Glomerular endothelial cell (primary cell): ENCODE results near the gene ZFHX2. TPM values are rescaled to one million over a fixed set of nuclear protein-coding genes. Genes with fewer than 3 reads are reported as not detected.

ENCODE experiments used
- DNase-seq: peaks from one replicate; pipeline ENCODE4 v3.0.0-alpha.2; 2011; ENCODE audit warnings: low read depth, low spot score; ENCODE audit errors: extremely low read depth
- total RNA-seq: library from RNA; depleted of rRNA; stranded (reverse); fragments of >200 nt; gene quantifications from 2 replicates; pipeline ENCODE4 v1.2.3, GENCODE V29; 2015

ZFHX2 gene
- total RNA-seq, 1 donor from 2014 or later = 0.93 TPM

DNA sequence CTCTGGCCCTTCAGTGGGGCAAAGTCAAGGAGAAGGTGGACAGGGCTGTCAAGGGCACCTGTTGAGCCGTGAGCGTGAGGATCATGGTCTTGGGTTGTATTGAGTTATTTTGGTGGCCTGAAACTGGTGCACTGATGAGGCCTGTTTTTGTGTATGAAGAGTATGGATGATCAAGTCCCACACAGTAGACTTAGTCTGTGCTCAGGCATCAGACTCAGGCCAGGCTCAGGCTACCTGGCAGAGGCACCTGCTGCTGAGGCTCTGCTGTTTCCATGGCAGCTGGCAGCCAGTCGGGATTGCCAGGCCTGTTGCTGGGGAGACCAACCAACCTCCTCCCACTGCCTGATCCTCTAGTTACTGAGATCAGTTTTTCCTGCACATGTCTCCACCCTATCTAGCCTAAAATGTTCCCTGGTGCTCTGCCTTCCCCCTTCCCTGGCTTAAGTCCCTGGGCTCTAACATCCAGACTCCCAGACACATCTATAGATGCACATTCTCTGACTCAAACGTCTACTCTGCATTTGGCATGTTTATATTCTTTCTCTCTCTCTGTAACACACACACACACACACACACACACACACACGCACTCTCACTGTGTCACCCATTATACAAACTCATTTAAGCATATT, 21.9 kb upstream of the ZFHX2 start:
- DNase-seq = no peak

DNA sequence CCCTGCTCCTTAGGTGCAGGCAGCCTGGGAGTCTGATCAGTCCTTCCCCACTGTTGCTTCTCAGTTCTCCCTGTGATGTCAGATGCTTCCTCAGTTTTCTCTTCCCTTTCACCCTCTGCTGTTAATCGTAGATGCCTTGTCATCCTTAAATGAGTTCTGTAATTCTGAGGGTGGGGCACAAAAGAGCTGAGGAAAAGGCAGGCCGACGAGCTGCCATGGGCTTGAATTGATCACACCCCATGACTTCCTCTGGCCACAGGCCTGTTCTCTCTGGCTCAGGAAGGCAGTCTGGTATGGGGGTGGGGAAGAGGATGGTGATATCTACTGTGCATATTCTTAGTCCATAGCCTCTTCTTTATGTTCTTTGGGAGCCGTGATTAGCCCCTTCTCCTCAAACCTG, 21.3 kb upstream of the ZFHX2 start:
- no peak for DNase-seq

DNA sequence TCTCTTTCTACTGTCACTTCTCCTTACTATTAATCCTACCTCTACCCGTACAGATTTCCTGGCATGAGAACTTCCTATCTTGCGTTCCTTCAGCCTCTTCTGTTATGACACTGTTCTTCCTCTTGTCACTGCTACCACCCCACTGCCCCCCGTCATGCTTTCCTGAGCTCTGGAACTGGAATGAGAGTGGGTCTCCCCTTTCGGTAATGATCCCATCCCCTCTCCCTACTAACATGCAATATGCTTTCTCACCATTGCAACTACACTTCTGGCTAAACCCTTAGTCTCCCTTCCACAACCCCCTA, 20.9 kb upstream of the ZFHX2 start:
- no peak for DNase-seq

DNA sequence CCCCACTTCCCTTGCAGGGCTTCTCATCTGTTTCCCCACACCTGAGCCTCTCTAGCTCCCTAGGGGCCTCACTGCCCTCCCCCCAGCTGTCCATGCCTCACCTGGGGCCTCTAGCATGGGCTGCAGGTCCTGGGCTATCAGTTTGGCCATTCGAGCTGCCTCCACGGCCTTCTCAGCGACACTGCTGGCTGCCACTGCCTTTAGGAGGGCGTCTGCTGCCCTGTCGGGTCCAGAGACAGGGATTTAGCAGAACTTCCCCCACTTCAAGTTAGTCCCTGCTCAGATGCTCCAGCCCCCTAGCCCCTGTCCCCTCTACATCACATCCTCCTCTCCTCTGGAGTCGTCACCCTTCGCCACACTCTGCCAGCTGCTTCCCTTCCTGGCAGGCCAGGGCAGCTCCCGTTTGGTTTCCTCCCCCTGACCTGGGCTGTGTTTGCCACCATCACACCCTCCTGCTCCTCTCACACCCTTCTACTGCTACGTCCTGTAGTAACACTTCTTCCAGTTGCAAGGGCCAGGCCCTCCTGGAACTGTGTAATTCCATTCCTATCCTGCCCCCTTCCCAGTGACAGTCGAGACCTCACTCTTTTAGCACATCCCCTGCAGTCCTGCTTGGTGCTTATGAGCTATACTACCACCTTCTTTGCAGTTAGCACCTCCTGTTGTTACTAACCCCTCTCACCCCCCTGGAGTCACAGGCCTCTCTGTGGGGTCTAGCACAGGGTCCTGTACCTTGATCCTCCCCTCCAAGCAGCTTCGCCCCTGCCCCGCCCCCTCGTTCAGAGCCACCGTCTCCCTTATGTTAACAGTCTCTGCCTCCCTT, 20.3 kb upstream of the ZFHX2 start:
- DNase-seq = no peak

DNA sequence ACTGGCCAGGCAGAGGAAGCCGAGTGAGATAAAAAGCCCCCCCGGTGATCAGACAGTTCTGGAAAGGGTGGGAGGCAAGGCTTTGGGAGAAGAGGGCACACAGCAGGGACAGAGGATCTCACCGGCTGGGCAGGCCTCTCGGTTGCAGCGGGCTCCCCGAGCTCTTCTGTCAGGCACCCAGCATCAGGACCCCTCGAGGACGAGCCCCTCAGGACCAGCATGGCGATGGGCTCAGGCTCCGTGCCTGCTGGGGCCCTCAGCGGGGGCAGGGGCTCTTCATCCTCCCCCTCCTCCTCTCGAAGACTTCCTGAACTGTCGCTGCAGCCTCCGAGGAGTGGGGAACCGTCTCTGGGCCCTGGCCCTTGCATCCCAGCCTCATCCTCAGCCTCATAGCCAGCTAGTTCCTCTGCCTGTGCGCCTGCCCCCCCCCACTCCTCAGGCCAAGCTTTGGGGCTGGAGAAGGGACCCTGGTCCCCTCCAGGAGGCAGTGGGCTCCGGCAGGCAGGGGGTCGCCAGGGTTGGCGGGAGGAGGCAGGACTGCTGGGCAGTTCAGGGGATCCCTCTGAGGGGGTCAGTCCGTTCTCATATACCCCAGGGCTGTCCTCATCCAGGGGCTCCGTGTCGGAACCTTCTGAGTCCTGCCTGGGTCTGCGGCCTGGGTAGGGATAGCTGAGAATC, 19.4 kb upstream of the ZFHX2 start:
- DNase-seq = no peak

DNA sequence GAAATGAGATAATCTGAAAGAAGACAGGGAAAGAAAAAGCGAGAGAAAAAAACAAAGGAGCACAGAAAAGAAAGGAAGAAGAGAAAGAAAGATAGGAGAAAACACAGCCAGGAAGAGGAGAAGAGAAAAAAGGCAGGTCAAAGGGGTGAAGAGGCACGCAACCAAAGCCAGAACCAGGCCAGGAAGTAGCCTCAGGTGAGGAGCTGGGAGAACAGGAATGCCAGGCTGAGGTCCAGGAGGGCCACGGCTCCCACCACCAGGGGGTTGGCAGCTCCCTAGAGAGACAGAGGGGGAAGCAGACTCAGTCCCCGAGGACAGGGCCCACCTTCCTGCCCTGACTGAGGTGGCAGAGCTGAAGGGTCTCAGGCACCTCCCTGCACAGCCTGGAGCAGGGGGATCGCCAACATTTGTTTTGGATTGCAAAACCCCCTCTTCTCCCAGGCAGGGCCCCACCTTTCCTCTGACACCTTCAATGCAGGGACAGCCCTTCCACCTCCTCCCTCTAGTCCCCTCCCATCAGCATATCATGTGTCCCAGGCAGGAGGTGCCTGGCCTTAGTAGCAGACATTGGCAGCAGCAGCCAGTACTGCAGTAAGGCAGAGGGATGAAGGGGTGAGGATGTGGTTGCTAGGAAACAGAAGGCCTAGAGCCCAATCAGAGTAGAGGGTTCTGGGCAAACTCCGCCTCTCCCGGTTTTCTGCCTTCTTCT, 18.0 kb upstream of the ZFHX2 start:
- no peak for DNase-seq

DNA sequence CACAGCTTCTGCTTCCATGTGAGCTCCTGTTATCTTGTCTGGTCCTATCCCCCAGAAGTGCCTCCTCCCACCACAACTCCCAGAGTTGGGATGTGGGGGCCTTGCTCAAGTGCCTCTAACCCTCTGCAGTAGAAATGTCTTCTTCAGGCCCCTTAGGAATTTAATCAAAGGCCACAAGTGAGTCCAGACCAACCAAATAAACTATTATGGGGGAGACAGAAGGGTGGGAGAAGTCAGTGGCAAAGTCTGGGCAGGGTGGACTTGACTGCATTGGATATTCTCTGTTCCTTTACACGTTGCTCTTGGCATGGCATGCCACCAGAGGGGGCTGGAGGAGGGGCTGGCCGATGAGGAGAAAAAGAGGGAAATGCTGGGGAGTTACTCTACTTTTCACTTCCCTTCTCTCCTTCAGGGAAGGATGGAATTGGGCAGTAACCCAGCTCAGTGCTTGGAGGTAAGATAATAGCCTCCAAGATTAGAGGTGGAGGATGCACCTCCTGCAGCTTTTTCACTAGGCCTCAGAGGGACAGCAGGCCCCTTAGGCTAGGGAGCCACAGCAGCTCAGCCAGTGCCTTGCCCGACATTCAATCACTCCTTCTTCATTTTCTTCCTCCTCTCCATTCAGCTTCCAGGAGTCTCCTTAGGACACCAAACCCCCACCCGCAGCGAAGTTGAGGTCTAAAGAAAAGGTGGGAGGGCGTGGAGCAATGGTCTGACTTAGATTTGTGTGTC, 17.2 kb upstream of the ZFHX2 start:
- DNase-seq = no peak

DNA sequence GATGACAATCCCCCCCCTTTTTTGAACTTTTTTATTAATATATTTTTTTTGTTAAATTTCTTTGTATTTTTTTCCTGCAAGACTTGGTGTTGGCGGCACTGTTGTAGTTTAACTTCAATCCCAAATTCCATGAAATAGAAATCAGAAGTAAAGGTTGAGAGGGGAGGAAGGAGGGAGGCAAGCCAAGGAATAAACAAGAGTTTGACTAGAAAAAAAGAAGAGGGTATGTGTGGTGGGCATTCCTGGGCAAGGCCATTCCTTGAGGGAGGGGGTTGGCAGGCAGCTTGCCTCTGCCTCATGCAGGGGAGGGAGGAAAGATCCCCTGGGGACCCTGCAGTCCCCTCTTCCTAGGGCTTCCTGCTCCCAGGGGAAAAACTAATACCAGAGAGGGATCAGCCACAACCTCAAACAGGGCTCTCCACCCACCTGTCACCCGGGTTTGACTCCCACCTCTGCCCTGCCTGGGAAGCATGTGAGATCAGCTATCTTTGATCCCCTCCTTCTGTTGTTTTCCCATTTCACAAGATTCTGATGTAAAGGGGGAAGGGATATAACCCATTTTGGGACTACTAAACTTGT, 16.5 kb upstream of the ZFHX2 start:
- DNase-seq = no peak

DNA sequence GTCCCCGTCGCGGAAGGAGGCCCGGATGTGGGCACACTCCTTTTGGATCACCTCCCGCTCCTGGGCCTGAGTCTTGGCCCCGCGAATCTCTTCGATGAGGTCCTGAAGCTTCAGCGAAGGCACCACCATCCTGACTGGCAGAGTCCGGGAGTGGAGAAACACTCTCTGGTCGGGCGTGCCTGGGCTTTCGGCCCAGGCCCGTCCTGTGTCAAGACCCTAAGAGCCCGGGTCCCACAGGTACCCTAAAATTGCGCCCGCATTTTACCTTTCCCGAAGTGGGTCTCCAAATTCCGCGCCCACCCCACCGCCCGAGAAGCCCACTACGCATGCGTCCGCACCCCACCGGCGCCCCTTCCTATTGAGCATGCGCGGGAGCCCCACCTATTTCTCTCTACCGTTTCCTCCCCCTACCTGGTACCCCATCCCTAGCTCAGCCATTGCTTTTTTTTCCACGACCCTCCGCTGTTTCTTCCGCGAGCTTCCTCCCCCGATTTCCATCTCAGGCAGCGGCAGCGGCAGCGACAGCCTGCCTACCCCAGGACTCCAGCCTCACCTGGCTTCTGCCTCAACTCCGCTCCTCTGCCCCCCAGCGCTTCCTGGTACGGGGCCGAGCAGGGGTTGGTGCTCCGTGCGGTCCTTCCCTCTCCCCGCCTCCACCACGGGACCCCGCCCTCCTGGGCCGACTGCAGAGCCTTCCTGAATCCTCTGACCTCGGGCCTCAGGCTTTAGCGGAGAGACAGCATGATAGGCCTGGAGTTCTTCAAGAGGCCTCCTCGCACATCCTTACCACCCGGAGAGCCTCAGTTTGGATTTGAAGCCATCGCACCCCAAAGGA, 15.8 kb upstream of the ZFHX2 start, which contains the start of gene AP1G2:
Gene AP1G2, minus strand, starts transcription at position 606 of the 835 bp plus-strand sequence. Its CDS starts 477 bp downstream, at position 129.
- no peak for DNase-seq

DNA sequence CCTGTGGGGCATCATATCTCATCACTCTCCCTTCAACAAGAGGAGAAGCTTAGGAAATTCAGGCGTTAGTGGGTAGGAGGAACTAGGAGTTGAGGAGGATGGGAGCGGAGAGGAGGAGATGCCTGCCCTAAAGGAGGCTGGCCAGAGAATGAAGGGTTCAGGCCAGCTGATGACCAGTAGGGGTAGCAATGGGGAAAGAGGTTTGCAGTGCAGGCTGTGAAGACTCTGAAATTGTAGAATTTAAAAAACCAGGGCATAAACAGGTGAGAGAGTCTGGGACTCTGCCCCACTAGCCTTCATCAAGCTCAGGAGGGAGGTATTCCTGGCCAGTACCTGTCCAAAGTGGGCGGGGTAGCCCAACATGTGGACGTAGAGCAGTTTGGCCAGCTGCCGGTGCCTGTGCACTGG, 15.2 kb upstream of the ZFHX2 start:
- DNase-seq = no peak

DNA sequence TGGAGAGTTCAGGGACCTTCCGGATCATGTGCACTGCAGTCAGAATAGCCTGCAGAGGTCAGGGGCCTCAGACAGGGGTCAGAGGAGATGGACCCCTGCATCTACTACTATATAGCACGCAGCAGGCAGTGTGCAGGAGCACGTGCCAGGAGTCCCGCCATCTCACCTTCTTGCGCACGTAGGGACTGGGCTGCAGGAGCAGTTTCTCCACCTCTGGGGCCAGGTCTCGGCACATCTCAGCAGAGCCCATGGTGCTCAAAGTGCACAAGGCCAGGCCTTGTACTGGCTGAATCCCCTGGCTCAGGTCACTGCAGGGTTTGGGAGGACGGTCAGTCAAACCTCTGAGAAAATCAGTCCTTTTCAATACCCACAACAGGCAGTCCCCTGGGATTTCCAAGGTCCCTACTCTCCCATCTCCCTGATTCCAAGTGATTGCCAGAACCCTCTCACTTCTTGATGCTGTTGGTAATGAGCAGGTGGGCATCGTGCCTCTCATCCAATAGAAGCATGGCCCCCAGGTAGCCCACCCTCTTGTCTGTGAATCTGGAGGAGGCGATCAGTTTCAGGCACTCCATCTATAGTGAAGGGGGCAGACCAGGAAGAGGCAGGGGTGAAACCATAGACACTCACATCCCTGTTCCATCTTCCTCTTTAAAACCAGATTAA, 14.7 kb upstream of the ZFHX2 start:
- no peak for DNase-seq

DNA sequence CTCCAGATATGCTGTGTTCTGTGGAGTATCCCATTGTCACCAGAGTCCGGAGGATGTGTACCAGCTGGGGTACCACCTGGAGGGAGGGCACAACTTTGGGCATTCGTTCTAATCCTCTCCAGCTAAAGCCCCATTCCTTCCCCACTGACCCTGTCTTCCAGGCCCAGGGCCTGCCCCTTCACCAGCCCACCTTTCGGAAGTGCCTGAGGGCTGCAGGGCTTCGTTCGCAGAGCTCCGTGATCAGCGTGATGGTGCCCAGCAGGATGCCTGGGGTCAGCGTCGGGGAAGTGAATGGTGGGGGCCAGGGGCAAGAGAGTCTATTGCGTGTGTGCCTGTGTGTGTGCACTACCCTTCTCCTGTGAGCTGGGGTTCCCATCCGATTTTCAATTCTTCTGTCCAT, 14.1 kb upstream of the ZFHX2 start:
- no peak for DNase-seq

DNA sequence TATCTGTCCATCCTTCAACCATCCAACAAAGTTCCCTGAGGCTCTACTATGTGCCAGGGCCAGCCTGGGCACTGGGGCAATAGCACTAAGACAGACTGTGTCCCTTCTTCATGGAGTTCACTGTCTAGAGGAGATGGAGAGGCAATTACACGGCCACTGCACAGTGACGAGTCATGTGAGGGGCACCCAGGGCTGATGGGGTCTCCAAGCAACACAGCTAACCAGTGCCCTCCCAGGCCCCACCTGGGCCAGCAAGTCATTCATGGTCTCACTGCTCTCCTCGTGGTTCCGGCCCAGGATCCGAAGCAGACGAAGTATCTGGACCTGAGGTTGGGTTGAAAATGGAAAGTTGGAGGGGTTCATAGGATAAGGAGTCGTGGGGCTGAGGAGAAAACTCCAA, 13.3 kb upstream of the ZFHX2 start:
- DNase-seq = no peak

DNA sequence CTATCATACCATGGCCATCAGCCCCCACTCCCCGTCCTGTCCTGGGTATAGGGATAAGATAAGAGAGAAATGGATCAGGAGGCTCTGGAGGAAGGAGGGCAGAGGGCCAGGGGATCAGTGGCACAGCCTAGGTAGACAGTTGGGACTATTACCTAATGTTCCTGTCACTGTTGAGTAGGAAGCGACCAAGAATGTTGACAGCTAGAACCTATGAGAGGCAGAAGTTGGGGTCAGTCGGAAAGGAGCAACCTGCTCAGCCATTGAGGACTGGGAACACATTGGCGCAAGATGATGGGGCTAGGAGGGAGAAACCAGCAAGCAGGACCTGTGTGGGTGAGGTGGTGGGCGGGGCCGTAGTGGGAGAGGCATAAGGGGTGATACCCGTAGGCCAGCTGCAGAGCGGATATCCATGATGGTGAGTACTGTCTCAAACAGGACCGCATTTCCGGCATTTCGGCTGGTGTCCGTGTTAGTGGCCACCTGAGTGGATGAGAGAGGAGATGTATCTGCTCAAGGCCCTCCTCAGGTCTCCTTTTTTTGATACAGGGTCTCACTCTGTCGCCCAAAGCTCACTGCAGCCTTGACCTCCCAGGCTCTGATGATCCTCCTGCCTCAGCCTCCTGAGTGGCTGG, 12.7 kb upstream of the ZFHX2 start:
- DNase-seq = no peak

DNA sequence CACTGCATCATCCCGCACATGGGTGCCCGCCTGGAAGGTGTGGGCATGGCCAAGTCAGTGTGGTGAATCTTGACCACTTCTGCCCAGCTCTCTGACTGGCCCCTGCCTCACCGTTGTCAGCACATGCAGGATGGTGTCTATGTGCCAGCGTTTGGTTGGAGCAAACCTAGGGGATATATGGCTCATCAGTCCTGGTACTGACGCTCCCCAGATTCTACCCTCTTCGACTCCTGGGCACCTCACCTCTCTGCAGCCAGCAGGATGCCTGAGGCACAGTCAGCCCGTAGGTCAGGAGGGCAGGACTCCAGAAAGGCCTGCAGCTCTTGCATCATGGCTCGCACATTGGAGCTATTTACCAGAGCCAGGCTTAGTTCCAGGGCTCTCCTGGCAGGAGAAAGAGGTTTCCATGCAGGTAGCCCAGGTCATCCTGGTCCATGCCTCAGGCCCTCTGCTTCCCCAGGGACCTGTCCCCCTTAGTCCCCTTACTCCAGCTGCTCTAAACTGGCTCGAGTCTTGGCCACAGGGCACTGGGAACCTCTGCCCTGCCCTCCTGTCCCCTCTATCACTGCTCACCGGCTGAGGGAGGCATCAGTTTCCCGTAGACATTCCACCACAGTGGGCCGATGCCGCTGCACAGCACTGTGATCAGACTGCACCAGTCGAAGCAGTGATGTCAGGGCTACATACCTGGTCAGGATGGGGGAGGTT, 12.1 kb upstream of the ZFHX2 start:
- no peak for DNase-seq

DNA sequence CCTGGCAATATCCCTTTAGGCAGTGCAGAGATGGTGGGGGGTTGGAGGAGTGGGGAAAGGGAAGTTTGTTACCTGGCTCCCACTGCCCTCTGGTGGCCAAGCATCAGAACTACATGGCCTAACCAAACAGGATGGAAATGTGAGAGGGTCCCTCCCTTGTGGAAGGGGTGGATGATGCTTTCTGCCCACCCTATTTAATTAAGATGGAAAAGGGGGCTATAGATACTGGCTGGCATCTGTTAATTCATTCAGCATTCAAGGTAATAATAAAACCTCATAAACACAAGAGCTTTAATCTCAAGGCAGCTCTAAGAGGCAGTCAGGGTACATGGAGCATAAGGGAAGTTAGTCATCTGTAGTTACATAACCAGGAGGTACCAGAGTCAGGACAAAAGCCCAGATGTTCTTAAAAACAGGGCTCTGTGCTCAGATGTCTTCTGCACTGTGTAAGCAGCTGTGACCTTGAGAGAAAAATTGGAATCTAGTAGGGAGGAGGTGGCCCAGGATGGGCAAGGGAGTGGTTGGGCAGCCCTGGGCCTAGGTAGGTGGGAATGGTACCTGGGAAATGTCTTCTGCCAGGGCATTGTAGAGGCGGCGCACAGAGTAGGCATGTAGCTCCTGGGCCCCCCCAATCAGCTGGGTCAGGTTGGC, 11.4 kb upstream of the ZFHX2 start:
- DNase-seq = no peak
